KOPT-K1 (cell line): Measurements from ENCODE around the gene SECISBP2L.
"Not testable (repeated sequence)": the region's sequence is repeated elsewhere in the genome, so short reads cannot be mapped to it uniquely, and the experiment has no call there.

Experiments
- H3K27ac ChIP-seq: fragments of 200-600 bp; sonication (generic); 2 replicates; pipeline ENCODE4 v1.5.1; 2016; ENCODE audit warnings: antibody characterized with exemption, mild to moderate bottlenecking, low read depth, low read length; ENCODE audit not compliant: poor library complexity, severe bottlenecking
- H3K36me3 ChIP-seq: fragments of 200-600 bp; sonication (generic); 2 replicates; pipeline ENCODE4 v1.5.1; 2017; ENCODE audit warnings: antibody characterized with exemption, mild to moderate bottlenecking, low read length, moderate library complexity; ENCODE audit not compliant: insufficient read depth
- H3K9me3 ChIP-seq: fragments of 200-600 bp; sonication (generic); 2 replicates; pipeline ENCODE4 v1.5.1; 2017; ENCODE audit warnings: antibody characterized with exemption, low read length, mild to moderate bottlenecking; ENCODE audit not compliant: insufficient read depth, poor library complexity, severe bottlenecking

SECISBP2L gene

GRCh38 chr15:48989170-48989569 lies 57.1 kb downstream of the SECISBP2L start:
- no peaks in the 10 kb centered on the region for H3K9me3 ChIP-seq

GRCh38 chr15:48987142-48987541 lies 59.1 kb downstream of the SECISBP2L start:
- peaks cover 11% of the 10 kb centered on the region for H3K36me3 ChIP-seq
- H3K9me3 ChIP-seq: no peaks in the 10 kb centered on the region
- H3K27ac ChIP-seq: no peak overlapping the region

More at GRCh38 chr15:48989170-48989569, 57.1 kb downstream of the SECISBP2L start:
- Histone ChIP-seq H3K36me3 (peaks cover 26% of the 10 kb centered on the region), H3K27ac (no peak overlapping the region)

DNA sequence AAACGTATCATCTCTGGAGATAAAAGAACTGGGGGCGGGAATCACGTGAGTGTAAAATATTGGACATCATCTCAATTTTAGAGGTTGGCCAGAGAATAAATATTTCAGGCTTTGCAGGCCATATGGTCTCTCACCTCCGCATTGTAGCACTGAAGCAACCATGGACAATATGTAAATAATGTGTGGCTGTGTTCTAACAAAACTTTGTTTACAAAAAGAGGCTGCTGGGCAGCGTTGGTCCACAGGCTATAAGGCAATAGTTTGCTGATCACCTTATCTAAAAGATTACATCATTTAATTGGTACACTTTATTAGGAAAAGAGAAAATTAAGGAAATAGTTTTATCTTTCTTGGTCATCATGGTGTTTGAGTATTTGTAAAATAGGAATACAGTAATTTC lies 60.0 kb downstream of the SECISBP2L start:
- Histone ChIP-seq H3K9me3 (no peaks in the 10 kb centered on the region), H3K27ac (no peak overlapping the region), H3K36me3 (peaks cover 2% of the 10 kb centered on the region; the same call in 1 of the 2 replicates)

GRCh38 chr15:48985516-48985915 lies 60.7 kb downstream of the SECISBP2L start:
- Histone ChIP-seq H3K27ac (no peak overlapping the region), H3K36me3 (no peaks in the 10 kb centered on the region), H3K9me3 (no peaks in the 10 kb centered on the region)

- H3K36me3 ChIP-seq: no peaks in the 10 kb centered on the region
- H3K27ac ChIP-seq: no peak overlapping the region
- H3K9me3 ChIP-seq: no peaks in the 10 kb centered on the region
Measured at GRCh38 chr15:48984811-48985352, 61.4 kb downstream of the SECISBP2L start.

GRCh38 chr15:48984021-48984710 lies 62.1 kb downstream of the SECISBP2L start:
- Histone ChIP-seq H3K9me3 (no peaks in the 10 kb centered on the region), H3K36me3 (no peaks in the 10 kb centered on the region)

GRCh38 chr15:48983300-48983699 lies 62.9 kb downstream of the SECISBP2L start:
- Histone ChIP-seq H3K36me3 (no peaks in the 10 kb centered on the region), H3K9me3 (no peaks in the 10 kb centered on the region), H3K27ac (no peak overlapping the region)

More at GRCh38 chr15:48984021-48984710, 62.1 kb downstream of the SECISBP2L start:
- no peak overlapping the region for H3K27ac ChIP-seq

DNA sequence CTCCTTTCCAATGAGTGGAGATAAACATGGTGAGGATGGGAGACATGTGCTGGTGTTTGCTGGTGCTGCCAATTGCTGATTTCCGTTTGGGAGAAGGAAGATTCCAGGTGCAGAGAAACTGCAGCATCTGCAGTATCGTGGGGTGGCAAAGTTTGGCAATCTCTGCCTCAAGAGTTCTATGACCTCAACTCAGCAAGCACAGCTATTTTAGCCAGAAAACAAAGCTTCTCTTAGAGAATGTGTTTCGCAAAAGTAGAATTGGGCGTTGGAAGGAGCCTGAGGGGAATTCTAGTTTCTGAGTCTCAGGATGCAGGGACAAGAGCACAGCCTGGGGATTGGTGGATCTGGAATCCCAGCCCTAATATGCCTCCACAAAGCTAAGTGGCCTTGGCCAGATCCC lies 64.3 kb downstream of the SECISBP2L start:
- H3K27ac ChIP-seq: no peak overlapping the region
- no peaks in the 10 kb centered on the region for H3K36me3 ChIP-seq
- no peaks in the 10 kb centered on the region for H3K9me3 ChIP-seq

GRCh38 chr15:48978638-48979037 lies 67.6 kb downstream of the SECISBP2L start:
- Histone ChIP-seq H3K36me3 (no peaks in the 10 kb centered on the region), H3K9me3 (no peaks in the 10 kb centered on the region), H3K27ac (no peak overlapping the region)

GRCh38 chr15:48976444-48977088 lies 69.7 kb downstream of the SECISBP2L start:
- Histone ChIP-seq H3K27ac (peak overlapping the region; percentile 56), H3K9me3 (no peaks in the 10 kb centered on the region), H3K36me3 (no peaks in the 10 kb centered on the region)

DNA sequence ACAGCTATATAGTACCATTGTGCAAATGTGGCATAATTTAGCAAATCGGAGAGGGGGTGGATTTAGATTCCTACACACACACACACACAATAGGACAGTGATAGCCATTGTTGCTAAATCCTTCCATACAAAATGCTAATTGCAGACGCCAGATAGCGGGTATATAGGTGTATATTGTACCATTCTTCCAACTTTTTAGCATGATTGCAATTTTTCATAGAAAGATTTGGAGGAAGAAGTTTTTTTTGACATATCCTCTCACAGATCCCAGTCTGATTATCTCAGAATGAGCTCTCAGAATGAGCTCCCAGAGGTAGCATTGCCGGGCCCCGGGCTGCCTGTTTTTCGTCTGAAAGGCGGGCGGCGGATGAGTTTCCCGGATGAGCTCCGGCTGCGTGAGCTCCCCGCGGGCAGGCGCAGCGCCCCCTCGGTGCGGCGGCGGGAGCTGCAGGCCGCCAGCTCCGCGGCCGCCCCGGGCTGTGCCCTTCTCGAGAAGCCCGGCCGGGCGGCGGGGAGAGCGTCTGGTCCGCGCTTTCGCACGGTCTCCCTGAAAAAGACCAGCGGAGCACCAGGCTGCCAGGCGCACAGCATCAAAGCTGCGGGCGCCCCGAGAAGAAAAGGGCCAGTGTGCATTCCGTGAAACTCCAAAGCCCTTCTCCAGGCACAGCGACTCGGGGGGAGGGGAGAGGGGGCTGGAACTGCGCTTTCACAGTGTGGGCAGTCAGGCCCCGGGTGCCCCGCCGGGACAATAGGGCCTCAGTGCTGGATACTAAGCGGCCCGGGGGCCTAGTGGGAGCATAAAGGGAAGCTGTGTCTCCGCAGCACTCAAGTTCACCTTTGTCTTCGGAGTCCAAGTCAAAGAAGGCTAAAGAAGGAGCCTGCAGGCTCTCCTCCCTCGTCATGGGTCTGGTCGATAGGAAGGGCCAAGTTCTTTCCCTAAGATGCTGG lies 70.5 kb downstream of the SECISBP2L start:
- no peaks in the 10 kb centered on the region for H3K36me3 ChIP-seq
- H3K9me3 ChIP-seq: no peaks in the 10 kb centered on the region
- peak overlapping the region; percentile 56 for H3K27ac ChIP-seq

DNA sequence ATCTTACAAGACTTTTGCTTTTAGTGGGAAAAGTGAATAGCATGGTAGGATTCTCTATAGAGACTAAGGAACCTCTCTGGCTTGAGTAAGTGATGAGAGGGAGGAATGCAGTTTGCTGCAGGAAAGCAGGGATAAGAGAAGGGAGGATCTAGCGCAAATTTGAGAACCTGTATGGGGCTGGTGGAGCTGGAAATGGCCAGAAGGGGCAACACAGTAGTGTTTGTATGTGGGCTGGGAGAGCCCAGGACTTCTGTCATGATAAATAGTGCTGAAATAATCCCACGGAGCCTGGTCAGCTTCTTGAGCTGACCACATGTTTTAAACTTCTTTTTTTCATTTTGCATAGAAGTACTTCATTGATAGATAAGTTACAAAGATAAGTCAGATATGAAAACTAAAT lies 71.4 kb downstream of the SECISBP2L start:
- H3K9me3 ChIP-seq: no peaks in the 10 kb centered on the region
- no peaks in the 10 kb centered on the region for H3K36me3 ChIP-seq
- H3K27ac ChIP-seq: no peak overlapping the region

GRCh38 chr15:48972750-48973503 lies 73.3 kb downstream of the SECISBP2L start:
- Histone ChIP-seq H3K27ac (no peak overlapping the region), H3K9me3 (no peaks in the 10 kb centered on the region), H3K36me3 (no peaks in the 10 kb centered on the region)

- not testable (repeated sequence) for H3K27ac ChIP-seq, H3K9me3 ChIP-seq, H3K36me3 ChIP-seq
Measured at GRCh38 chr15:48970926-48971325, 75.3 kb downstream of the SECISBP2L start.
